SH-SY5Y (cell line): ENCODE measurements around the gene CEP350.

Experiments used
- GATA2 ChIP-seq: IDR thresholded peaks from 2 replicates; pipeline ENCODE4 v1.6.1; 2011; ENCODE audit warnings: mild to moderate bottlenecking, low read depth, low read length
- GATA3 ChIP-seq: IDR thresholded peaks from 2 replicates; pipeline ENCODE4 v1.6.1; 2011; ENCODE audit warnings: low read depth, mild to moderate bottlenecking, low read length, moderate library complexity

GRCh38 chr1:180031664-180032063 is 77.1 kb downstream of the CEP350 start:
- TF ChIP-seq GATA3 (no peak), GATA2 (no peak)
